DMS53 treated with DMSO at 0.1 percent for 48 hours (cell line): ENCODE measurements around the gene RASAL1.
A peak's percentile ranks its signal among the peaks of the same experiment; 100 is the strongest.

Source experiments
- DNase-seq: peaks from one replicate; lab custom pipeline; 2025; ENCODE audit not compliant: unreplicated experiment; lab: John Stamatoyannopoulos, UW

RASAL1 gene

DNA sequence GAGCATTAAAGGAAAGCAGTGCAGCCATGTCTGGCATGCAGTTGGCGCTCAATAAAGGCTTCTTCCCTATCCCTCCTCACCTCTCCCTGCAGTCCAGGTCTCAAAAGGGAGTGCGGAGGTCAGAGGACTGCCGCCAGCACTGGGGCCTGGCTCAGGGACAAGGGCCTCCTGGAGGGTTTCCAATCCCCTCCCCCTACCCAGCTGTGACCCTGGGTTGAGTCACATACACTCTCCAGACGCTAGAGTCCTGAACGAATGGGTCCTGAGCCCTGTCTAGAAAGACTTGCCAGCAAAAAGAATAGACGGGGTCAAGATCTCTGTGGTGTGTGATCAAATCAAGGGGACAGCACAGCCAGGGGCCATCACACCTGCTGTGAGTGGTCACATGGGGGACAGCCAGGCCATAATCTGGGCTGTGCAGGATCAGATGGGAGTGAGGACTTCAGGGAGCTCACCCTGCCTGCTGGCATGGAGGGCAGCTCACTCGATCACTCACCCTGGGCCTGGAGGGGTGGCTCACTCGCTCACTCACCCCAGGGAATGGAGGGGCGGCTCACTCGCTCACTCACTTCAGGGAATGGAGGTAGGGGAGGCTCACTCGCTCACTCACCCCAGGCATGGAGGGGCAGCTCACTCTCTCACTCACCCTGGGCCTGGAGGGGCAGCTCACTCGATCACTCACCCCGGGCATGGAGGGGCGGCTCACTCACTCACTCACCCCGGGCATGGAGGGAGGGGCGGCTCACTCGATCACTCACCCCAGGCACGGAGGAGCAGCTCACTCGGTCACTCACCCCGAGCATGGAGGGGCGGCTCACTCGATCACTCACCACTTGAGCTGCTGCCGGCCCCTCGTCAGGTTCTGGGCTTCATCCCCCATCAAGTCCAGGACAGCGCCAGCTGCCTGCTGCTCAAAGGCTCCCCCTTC lies 26.8 kb upstream of the RASAL1 start:
- no peak for DNase-seq

DNA sequence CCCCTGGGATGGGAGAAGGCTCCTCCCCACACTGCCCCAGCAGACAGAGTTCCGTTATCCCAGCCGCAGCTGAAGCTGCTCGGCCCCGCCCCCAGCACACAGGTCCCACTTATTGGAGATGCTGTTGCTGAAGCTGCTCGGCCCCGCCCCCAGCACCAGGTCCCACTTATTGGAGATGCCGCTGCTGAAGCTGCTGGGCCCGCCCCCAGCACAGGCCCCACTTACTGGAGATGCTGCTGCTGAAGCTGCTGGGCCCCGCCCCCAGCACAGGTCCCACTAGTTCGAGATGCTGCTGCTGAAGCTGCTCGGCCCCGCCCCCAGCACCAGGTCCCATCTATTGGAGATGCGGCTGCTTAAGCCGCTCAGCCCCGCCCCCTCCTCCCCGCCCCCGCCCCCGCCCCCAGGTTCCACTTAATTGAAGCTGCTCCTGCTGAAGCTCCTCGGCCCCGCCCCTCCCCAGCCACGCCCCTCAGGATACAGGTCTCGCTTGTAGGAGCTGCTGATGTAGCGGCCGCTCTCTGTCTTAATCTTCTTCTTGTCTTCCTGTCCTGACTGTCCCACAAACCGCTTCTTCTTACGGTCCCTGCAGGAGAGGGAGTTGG lies 26.0 kb upstream of the RASAL1 start:
- DNase-seq, result peak; percentile 26

DNA sequence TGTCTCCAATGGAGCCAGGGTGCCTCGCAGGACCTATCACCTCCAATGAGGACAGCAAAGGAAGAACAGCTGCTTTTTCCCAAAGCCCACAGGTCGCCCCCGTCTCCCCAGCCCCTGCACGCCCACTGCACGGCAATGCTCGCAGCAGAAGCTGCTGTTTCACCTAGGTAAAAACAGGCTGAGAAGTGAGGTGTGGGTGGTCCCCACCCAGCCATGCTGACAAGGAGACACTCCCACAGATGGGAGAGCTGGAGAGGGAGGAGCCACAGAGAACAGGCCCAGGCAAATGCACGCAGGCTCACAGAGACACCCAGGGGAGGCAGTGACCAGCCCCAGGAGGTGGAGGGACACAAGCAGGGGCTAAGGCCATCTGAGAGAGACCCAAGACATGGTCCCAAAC lies 24.4 kb upstream of the RASAL1 start:
- DNase-seq, result no peak

DNA sequence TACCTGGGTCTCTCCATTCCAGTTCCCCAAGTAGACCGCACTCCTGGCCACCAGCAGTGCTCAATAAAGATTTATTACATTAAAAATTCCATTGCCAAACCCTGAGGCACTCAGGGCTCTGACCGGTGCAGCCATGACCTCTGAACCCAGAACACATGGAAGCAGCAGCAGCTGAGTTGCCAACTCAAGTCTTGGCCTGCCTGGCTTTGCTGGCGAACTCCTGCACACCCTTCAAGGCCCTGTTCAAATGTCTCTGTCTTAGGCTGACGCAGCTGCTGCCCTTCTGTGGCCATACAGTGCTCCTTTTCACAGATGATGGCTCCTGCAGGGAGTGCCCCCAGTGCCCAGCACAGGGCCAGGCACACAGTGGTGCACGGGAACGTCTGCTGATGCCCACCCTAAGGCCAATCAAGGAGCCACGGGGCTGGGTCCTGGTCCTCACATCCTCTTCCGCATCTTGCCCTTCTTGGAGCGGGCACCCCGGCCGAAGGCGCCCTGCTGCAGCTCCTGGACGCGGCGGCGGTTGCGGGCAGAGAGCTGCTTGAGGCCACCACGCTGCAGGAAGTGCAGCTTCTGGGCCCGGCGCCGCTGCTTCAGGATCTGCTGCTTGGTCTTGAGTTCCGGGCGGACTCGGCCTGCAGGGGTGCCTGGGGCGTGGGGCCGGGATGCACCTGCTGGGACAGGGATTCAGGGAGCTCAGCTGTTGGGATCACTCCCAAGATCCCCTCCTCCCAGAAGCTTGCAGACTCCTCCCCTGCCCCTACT lies 23.1 kb upstream of the RASAL1 start:
- DNase-seq, result no peak

DNA sequence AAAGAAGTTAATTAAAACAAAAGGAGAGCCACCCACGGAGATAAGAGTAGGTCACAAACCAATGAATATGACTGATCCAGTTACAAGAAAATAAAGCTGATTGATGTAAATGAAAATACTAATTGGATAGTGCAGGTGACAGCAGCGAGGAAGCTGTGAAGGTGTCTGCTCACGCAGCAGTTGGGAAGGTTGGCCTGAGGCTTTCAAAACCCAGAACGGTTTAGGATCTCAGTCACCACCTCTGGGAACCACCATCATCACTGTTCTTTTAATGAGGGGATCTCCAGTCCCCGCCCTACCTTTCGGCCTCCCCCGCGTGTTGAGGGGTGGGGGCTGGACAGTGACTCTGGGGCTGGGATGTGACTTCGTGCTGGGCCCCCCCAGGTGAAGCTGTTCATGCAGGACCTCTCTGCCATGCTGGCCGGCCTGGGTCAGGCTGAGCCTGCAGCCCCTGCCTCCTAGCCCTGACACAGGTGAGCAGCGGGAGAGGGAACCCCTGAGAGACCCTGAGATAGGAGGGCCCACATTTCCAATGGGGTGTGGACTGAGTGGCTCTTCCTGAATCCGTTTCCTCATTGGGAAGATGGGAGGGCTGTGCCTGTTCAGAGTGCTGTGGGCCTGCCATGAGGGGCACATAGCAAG lies 21.8 kb upstream of the RASAL1 start:
- DNase-seq, result no peak

DNA sequence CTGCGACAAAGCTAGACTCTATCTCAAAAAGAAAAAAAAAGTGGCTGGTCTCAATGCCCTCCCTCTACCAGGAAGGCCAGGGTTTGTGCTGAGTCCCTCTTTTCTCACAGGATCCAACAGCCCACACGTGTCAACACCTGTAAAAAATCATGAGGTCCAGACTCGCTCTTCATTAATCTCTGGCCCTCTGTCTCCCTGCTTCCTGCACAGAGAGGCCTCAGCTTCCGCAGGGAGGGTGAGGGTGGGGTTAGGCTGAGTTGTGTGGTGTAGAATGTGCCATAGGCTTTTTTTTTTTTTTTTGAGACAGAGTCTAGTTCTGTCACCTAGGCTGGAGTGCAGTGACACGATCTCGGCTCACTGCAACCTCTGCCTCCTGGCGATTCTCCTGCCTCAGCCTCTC lies 20.1 kb upstream of the RASAL1 start:
- no peak for DNase-seq

DNA sequence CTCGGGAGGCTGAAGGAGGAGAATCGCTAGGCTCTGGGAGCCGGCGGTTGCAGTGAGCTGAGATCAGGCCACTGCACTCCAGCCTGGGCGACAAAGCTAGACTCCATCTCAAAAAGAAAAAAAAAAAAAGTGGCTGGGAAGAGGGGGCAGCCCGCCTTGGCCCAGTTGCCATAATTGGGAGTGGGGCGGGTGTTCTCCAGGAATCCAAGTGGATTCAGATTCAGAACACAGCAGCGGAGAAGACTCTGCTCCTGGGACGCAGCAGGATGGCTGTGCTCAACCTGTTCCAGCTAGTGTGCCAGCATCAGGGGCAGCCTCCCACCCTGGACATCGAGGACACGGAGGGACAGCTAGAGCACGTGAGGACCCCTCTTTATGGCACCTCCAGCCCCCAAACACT lies 19.5 kb upstream of the RASAL1 start:
- no peak for DNase-seq

DNA sequence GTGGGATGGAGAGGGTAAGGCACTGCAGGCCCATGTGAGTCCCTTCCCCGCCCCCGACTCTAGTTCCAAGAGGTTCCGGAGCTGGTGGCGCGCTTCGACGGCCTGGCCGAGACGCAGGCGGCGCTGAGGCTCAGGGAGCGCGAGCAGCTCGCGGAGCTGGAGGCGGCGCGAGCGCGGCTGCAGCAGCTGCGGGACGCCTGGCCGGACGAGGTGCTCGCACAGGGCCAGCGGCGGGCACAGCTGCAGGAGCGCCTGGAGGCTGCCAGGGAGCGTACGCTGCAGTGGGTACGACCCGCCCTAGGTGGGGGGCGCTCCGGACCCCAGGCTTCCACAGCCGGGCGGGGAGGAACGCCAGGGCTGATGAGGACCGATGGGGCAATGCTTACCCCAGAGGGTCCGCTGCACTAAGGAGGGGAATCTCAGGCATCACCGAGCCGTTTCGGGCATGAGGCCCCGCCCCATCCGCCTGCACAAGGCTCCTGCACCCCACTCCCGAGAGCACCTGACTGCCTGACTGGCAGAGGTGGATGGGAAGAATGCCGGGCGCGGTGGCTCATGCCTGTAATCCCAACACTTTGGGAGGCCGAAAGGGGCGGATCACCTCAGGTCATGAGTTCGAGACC lies 18.9 kb upstream of the RASAL1 start:
- DNase-seq, result peak; percentile 80

DNA sequence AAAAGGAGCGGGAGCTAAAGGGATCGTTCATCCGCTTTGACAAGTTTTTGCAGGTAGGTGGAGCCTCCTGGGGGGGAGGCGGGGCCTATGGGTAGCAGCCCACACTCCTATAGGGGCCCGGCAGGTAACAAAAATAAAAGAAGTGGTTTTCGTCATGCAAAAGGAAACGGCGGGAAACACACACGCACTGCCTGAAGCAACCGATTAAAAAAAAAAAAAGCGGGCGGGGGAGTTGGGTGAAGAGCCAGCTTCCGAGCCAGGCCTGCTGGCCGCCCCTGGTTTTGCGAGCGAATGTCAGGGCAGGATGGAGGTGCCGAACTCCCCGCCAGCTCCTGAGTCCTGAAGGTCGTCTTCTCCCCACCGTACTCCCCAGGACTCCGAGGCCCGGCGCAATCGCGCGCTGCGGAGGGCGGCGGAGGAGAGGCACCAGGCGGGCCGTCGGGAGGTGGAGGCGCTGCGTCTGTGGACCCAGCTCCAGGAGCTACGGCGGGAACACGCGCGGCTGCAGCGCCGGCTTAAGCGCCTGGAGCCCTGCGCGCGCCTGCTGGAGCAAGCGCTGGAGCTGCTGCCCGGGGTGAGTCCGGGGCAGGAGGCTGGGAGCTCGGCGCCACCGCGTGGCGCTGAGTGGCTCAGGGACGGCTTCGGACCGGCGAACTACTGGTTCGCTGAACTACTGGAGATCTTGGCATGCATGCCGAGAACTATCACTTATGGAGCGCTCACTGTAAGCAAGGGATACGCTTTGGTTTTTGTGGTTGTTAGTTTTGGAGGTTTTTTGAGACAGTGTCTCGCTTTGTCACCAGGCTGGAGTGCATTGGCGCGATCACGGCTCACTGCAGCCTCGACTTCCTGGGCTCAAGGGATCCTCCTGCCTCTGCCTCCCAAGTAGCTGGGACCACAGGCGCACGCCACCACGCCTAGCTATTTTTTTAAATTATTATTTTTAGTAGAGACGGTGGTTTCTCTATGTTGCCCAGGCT lies 17.6 kb upstream of the RASAL1 start:
- peak; percentile 87 for DNase-seq

DNA sequence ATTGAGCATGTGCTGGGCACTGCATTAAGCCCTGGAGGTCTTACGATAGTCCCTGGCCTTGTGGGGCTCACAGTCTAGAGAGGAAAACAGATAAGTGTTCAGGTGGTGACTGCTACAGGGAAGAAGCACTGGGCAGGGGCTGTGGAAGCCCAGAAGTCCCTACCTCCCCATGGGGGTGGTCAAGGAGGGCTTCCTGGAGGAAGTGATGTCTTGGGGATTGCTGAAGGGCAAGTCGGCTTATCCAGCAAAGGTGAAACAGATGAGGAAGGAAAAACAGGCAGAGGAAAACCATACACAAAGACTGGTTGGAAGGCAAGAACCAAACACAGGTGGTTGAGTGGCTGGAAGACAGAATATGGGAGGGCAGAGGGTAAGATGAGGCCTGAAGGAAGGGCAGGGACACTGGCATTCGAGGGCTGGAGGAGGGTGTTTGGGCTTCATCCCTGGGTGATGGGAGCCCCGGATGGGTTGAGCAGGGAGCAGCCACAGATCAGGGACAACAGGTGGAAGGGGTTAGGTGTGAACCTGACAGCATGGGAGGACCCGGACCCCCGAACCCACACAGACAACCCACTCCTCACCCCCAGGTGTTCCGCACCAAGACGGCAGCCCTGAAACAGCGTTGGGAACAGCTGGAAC lies 16.8 kb upstream of the RASAL1 start:
- DNase-seq, result no peak

DNA sequence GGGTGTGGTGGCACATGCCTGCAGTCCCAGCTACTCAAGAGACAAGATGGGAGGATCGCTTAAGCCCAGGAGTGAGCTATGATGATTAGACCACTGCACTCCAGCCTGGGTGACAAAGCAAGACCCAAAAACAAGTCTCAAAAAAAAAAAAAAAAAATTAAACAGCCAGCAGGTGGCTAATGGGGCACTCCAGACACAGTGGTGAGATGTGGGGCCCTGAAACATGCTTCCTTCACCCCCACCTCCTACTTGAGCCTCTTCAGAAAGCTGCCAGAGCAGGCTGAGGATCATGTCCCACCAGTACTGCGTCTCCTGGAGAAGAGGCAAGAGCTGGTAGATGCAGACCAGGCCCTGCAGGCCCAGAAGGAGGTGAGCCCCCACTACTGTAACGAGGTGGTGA lies 16.1 kb upstream of the RASAL1 start:
- DNase-seq, result no peak

DNA sequence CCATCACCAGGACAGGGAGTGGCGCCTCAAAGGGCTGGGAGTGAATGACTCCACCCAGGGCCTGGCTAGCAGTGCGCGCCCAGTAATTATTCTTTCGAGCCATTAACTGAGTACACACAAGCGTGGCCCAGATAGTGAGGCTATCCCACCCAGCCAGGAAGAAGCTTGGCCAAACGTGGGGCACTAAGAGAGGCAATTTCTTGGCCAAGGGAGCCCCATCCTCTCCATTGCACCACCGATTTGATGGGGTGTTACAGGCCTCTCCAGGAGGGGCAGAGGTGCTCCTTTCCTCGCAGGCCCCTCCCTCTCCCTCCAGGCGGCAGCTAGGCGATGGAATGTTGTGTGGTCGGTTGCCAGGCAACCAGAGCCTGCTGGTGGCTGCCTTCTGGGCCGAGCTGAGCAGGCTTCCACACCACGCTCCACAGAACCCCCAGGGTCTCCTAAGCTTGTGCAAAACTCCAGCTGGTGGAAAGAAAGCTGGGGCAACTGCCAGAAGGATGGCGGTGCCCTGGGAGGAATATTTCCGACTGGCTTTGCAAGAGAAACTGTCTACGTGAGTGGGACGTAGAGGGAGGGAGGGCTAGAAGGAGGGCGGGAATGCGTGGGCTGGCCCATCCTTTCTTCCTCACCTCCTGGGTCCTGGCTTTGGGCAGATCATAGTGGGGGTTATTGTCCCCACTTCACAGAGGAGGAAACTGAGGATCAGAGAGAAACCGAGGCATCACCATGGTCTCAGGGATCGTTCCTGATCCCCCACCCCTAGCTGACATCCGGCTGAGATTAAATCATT lies 14.0 kb upstream of the RASAL1 start, which contains the start of gene CFAP73:
CFAP73 (plus strand) TSS at position 364 of the 790 bp plus-strand sequence; CDS start at position 498, 134 bp downstream.
- no peak for DNase-seq

DNA sequence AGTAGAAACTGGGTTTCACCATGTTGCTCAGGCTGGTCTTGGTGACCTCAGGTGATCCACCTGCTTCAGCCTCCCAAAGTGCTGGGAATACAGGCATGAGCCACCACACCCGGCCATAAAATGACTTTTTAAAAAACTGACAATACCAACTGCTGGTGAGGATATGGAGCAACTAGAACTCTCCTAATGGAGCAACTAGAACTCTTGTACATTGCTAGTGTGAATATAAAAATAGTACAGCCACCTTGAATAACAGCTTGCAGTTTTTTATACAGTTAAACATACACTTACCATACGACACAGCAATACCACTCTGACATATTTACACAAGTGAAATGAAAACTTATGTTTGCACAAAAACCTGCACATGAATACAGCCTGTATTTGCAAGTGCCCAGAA lies 11.4 kb upstream of the RASAL1 start:
- DNase-seq, result no peak

DNA sequence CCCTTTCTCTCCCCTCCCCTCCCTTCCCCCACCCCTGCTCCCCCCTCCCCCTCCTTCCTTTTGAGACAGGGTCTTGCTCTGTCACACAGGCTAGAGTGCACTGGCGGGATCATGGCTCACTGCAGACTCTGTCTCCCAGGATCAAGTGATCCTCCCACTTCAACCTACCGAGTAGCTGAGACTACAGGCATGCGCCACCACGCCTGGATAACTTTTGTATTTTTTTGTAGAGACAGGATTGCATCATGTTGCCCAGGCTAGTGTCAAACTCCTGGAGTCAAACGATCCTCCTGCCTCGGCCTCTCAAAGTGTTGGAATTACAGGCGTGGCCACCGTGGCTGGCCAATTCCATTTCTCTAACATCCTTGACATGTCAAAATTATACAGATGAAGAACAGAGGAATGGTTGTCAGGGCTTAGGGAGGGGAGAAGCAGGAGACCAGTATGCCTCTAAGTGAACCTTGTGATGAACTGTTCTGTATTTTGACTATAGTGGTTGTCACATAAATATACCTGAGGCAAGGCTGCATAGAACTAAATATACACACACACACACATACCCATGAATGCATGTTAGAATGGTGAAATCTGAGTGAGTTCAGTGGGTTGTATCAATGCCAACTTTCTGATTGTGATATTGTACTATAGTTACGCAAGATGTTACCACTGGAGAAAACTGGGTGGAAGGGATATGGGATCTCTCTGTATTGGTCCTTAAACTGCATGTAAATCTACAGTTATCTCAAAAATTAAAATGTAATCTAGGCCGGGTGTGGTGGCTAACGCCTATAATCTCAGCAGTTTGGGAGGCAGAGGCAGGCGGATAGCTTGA lies 10.4 kb upstream of the RASAL1 start:
- DNase-seq, result no peak

DNA sequence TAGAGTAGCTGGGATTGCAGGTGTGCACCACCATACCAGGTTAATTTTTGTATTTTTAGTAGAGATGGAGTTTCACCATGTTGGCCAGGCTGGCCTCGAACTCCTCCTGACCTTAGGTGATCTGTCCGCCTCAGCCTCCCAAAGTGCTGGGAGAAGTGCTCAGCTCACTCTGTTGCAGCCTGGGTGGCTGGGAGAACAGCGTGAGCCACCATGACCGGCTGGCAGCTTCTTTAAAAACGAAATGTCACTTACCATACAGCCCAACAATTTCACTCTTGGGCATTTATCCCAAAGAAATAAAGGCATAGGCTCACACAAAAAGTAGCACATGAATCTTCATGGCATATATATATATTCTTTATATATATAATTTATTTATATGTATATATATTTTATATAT lies 9.2 kb upstream of the RASAL1 start:
- no peak for DNase-seq

DNA sequence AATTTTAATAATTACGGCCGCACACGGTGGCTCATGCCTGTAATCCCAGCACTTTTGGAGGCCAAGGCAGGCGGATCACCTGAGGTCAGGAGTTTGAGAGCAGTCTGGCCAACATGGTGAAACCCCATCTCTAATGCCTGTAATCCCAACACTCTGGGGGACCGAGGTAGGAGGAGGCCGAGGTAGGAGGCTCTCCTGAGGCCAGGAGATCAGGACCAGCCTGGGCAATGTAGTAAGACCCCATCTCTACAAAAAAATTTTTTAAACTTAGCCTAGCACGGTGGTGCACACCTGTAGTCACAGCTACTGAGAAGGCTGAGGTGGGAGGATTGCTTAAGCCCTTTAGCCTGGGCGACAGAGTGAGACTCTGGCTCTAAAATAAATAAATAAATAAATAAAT lies 8.4 kb upstream of the RASAL1 start:
- DNase-seq, result no peak

DNA sequence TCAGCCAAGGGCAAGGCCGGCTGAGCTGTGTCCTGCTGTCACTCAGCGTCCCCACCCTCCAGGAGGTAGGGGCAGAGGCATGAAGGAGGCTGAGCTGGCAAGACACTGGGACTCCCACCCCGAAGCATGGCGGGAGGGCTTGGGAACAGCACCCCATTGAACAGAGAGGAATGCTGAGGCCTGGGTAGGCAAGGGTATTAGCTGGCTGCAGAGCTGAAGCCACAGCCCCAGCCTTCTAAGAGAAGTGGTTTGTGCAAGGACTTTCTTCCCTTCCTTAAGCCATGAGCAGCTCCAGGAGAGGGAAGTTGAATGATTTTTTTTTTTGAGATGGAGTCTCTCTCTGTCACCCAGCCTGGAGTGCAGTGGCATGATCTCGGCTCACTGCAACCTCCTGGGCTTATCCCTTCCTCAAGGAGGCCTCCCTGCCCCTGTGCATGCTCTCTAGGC lies 7.3 kb upstream of the RASAL1 start:
- no peak for DNase-seq
